IMR-90 (cell line): Measurements from ENCODE around the gene ATRNL1. TPM values are rescaled to one million over a fixed set of nuclear protein-coding genes. Genes with fewer than 3 reads are reported as not detected.

Experiments
- ATAC-seq: fragments of 200-7000 bp; cut with Tn5 transposase; 2 replicates; pipeline ENCODE4 v1.9.1; 2020; ENCODE audit warnings: low read depth, mild to moderate bottlenecking, moderate library complexity
- BruUV-seq: library from RNA; stranded (reverse); fragments of 400-500 nt; replicated peaks from 2 replicates; lab custom pipeline; 2021; lab: Mats Ljungman, UMichigan
- CTCF ChIA-PET: fragments of 300-600 bp; formaldehyde crosslinking; extraction: SDS; loops from one replicate; lab custom pipeline; 2021; ENCODE audit warnings: antibody characterized with exemption; lab: Yijun Ruan, JAX
- POLR2A ChIA-PET: fragments of 300-600 bp; sonication (Branson Sonifier 250); formaldehyde crosslinking; loops from one replicate; lab custom pipeline; 2022; ENCODE audit warnings: antibody characterized with exemption; ENCODE audit not compliant: unreplicated experiment; lab: Charles Lee
- DNase-seq: peaks from one replicate; pipeline ENCODE4 v3.0.0; 2013
- H2AFZ ChIP-seq: replicated peaks from 2 replicates; pipeline ENCODE3; 2013; ENCODE audit warnings: low read length, mild to moderate bottlenecking; ENCODE audit not compliant: poor library complexity
- H2AK5ac ChIP-seq: 2 replicates; pipeline ENCODE4 v1.6.1; 2013; ENCODE audit warnings: low read depth, low read length, inconsistent platforms
- H2AK9ac ChIP-seq: replicated peaks from 2 replicates; pipeline ENCODE3; 2013; ENCODE audit warnings: mild to moderate bottlenecking, low read depth, low read length, moderate library complexity; ENCODE audit not compliant: poor library complexity
- H2BK120ac ChIP-seq: 2 replicates; pipeline ENCODE4 v1.6.1; 2013; ENCODE audit warnings: low read depth, low read length, inconsistent platforms
- H2BK15ac ChIP-seq: 3 replicates; pipeline ENCODE4 v1.6.1; 2013; ENCODE audit warnings: low read depth, low read length, inconsistent platforms
- H2BK20ac ChIP-seq: 2 replicates; pipeline ENCODE4 v1.6.1; 2013; ENCODE audit warnings: low read depth, mild to moderate bottlenecking, inconsistent platforms, low read length, moderate library complexity
- H2BK5ac ChIP-seq: 2 replicates; pipeline ENCODE4 v1.6.1; 2013; ENCODE audit warnings: mild to moderate bottlenecking, low read depth, low read length, inconsistent platforms; ENCODE audit not compliant: poor library complexity, severe bottlenecking
- H3K14ac ChIP-seq: replicated peaks from 2 replicates; pipeline ENCODE4 v1.6.1; 2013; ENCODE audit warnings: low read depth, low read length, inconsistent platforms
- H3K18ac ChIP-seq: 2 replicates; pipeline ENCODE4 v1.6.1; 2013; ENCODE audit warnings: low read depth, low read length, control low read depth
- H3K23ac ChIP-seq: 2 replicates; pipeline ENCODE4 v1.6.1; 2013; ENCODE audit warnings: low read depth, low read length, inconsistent platforms
- H3K27ac ChIP-seq: 2 replicates; pipeline ENCODE4 v1.5.1; 2013; ENCODE audit warnings: mild to moderate bottlenecking, control low read depth, low read length; ENCODE audit not compliant: insufficient read depth
- H3K27me3 ChIP-seq: 2 replicates; pipeline ENCODE4 v1.6.1; 2013; ENCODE audit warnings: low read length; ENCODE audit not compliant: control insufficient read depth, insufficient read depth
- H3K36me3 ChIP-seq: 2 replicates; pipeline ENCODE4 v1.6.1; 2013; ENCODE audit warnings: low read length, mixed read lengths; ENCODE audit not compliant: control insufficient read depth, insufficient read depth
- H3K4ac ChIP-seq: 2 replicates; pipeline ENCODE4 v1.6.1; 2013; ENCODE audit warnings: low read depth, low read length, inconsistent platforms
- H3K4me1 ChIP-seq: 2 replicates; pipeline ENCODE4 v1.6.1; 2013; ENCODE audit warnings: low read length, mixed read lengths; ENCODE audit not compliant: control insufficient read depth, insufficient read depth
- H3K4me2 ChIP-seq: 2 replicates; pipeline ENCODE4 v1.6.1; 2013; ENCODE audit warnings: low read depth, mild to moderate bottlenecking, control low read depth, low read length, moderate library complexity
- H3K4me3 ChIP-seq: 2 replicates; pipeline ENCODE4 v1.5.1; 2013; ENCODE audit warnings: low read depth, mild to moderate bottlenecking, control low read depth, low read length, moderate library complexity; ENCODE audit not compliant: insufficient read depth
- H3K56ac ChIP-seq: 2 replicates; pipeline ENCODE4 v1.6.1; 2013; ENCODE audit warnings: low read length, inconsistent platforms; ENCODE audit not compliant: insufficient read depth; ENCODE audit errors: extremely low read depth
- H3K79me1 ChIP-seq, 2 experiments: 2 replicates each; pipeline ENCODE4 v1.6.1; 2013; ENCODE audit warnings: low read length in 2 of 2, inconsistent platforms in 1 of 2, low read depth in 1 of 2
- H3K9ac ChIP-seq: 2 replicates; pipeline ENCODE4 v1.6.1; 2013; ENCODE audit warnings: low read depth, low read length, control low read depth
- H3K9me1 ChIP-seq: 2 replicates; pipeline ENCODE4 v1.6.1; 2013; ENCODE audit warnings: low read length, inconsistent platforms; ENCODE audit not compliant: insufficient read depth
- H3K9me3 ChIP-seq: 2 replicates; pipeline ENCODE4 v1.6.1; 2013; ENCODE audit warnings: low read length; ENCODE audit not compliant: control insufficient read depth, insufficient read depth
- H4K20me1 ChIP-seq: 2 replicates; pipeline ENCODE4 v1.6.1; 2013; ENCODE audit warnings: low read length, inconsistent platforms; ENCODE audit not compliant: insufficient read depth
- H4K5ac ChIP-seq: 2 replicates; pipeline ENCODE4 v1.6.1; 2013; ENCODE audit warnings: mild to moderate bottlenecking, low read depth, low read length, control low read depth
- H4K8ac ChIP-seq, 2 experiments: 2 replicates each; pipeline ENCODE4 v1.6.1; 2013; ENCODE audit warnings: low read depth in 2 of 2, low read length in 2 of 2, control low read depth in 1 of 2, inconsistent platforms in 1 of 2
- H4K91ac ChIP-seq: 2 replicates; pipeline ENCODE4 v1.6.1; 2013; ENCODE audit warnings: low read depth, low read length, inconsistent platforms; ENCODE audit not compliant: insufficient read depth
- BHLHE40 ChIP-seq: fragments of 150-350 bp; IDR thresholded peaks from 2 replicates; pipeline ENCODE4 v1.6.1; 2016; ENCODE audit warnings: mild to moderate bottlenecking, low read depth, low read length
- CEBPB ChIP-seq: IDR thresholded peaks from 2 replicates; pipeline ENCODE4 v1.6.1; 2012; ENCODE audit warnings: low read depth, low read length, improper control_type of control experiment
- MAFK ChIP-seq: IDR thresholded peaks from 2 replicates; pipeline ENCODE4 v1.6.1; 2012; ENCODE audit warnings: low read depth, low read length, improper control_type of control experiment
- MAZ ChIP-seq: IDR thresholded peaks from 2 replicates; pipeline ENCODE4 v1.6.1; 2012; ENCODE audit warnings: low read depth, mild to moderate bottlenecking, low read length, improper control_type of control experiment, moderate library complexity, borderline replicate concordance
- MXI1 ChIP-seq: IDR thresholded peaks from 2 replicates; pipeline ENCODE4 v1.6.1; 2012; ENCODE audit warnings: low read depth, mild to moderate bottlenecking, low read length, moderate library complexity, borderline replicate concordance
- POLR2A ChIP-seq: IDR thresholded peaks from 2 replicates; pipeline ENCODE4 v1.6.1; 2012; ENCODE audit warnings: mild to moderate bottlenecking, low read depth, low read length
- RAD21 ChIP-seq: IDR thresholded peaks from 2 replicates; pipeline ENCODE4 v1.6.1; 2012; ENCODE audit warnings: low read length, improper control_type of control experiment
- RCOR1 ChIP-seq: IDR thresholded peaks from 2 replicates; pipeline ENCODE4 v1.6.1; 2012; ENCODE audit warnings: mild to moderate bottlenecking, low read length, improper control_type of control experiment; ENCODE audit not compliant: insufficient replicate concordance
- RFX5 ChIP-seq: IDR thresholded peaks from 2 replicates; pipeline ENCODE4 v1.8.0; 2012; ENCODE audit warnings: low read depth, mild to moderate bottlenecking, low read length, moderate library complexity
- SMC3 ChIP-seq: fragments of 150-350 bp; IDR thresholded peaks from 2 replicates; pipeline ENCODE4 v1.6.1; 2016; ENCODE audit warnings: low read depth, mild to moderate bottlenecking, antibody characterized with exemption, low read length, moderate library complexity
- WGBS, 2 experiments: methylation state at CpG; one replicate each; pipeline versions ENCODE4 v1.1.5 to v1.1.7; 2013; ENCODE audit warnings: missing lambda C conversion rate in 2 of 2; ENCODE audit not compliant: insufficient read length in 1 of 2; ENCODE audit errors: extremely low coverage in 2 of 2; 5-methylcytosine and 5-hydroxymethylcytosine counted together
- dilution Hi-C: fragments of 300-500 bp; cut with HindIII; formaldehyde crosslinking; loops from one replicate; pipeline ENCODE4 v1.14.3; 2018; ENCODE audit warnings: low sequenced_read_pairs; ENCODE audit not compliant: unreplicated experiment
- in situ Hi-C: fragments of 300-500 bp; cut with MboI; formaldehyde crosslinking; loops from 3 replicates; pipeline ENCODE4 v1.14.3; 2019; ENCODE audit warnings: low sequenced_read_pairs, inconsistent platforms, mixed read lengths
- intact Hi-C: fragments of 100-400 bp; cut with micrococcal nuclease; formaldehyde crosslinking; loops from 2 replicates; pipeline ENCODE4 v1.10.0; 2022
- polyA plus RNA-seq, 3 experiments: library from polyadenylated mRNA; depleted of rRNA; stranded (reverse); fragments of >200 nt; gene quantifications; 2 replicates each; pipeline ENCODE4 v1.2.3, GENCODE V29; 2012; ENCODE audit warnings: low replicate concordance in 1 of 3
- total RNA-seq: library from RNA; depleted of rRNA; stranded (reverse); fragments of >200 nt; gene quantifications from 2 replicates; pipeline ENCODE4 v1.2.3, GENCODE V29; 2012
- TF ChIP-seq, protein P1 (sequence below): fragments of 150-350 bp; IDR thresholded peaks from 2 replicates; pipeline ENCODE4 v1.6.1; 2017; ENCODE audit warnings: mild to moderate bottlenecking, antibody characterized with exemption, low read length, low read depth
- TF ChIP-seq, protein P2 (sequence below): conservative IDR thresholded peaks from 2 replicates; pipeline ENCODE4 v1.5.1; 2012; ENCODE audit warnings: mild to moderate bottlenecking, low read depth, low read length, improper control_type of control experiment
- TF ChIP-seq, protein P3 (sequence below): fragments of 150-350 bp; IDR thresholded peaks from 2 replicates; pipeline ENCODE4 v1.6.1; 2016; ENCODE audit warnings: low read depth, mild to moderate bottlenecking, low read length, moderate library complexity, borderline replicate concordance

ATRNL1 gene
- total and polyA plus RNA-seq, 2 of the 4 experiments (the other 2 are of a cell fraction): 0.18 to 0.19 TPM

DNA sequence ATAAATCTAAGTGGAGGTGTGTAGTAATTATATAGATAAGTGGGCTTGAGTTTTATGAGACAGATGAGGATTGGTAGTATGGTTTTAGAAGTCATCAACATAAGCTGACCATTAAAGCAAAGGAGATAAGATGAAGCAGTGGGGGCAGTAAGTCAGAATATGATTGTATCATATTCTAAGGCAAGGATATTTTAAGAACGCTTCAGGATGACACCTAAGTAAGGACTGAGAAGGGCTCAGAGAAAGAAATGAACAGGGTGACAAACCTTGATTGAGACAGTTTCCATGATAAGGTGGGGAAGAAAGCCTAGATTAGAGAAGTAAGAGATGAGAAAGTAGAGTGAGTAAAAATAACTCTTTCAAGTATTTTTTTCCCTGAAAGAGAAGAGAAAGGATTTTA, 567.2 kb downstream of the ATRNL1 start:
- Histone ChIP-seq H2AFZ (no peak overlapping the region), H3K36me3 (no peaks in the 10 kb centered on the region), H4K20me1 (no peaks in the 10 kb centered on the region), H2BK5ac (no peak overlapping the region), H4K91ac (no peak overlapping the region), H4K8ac (no peak overlapping the region), H3K4ac (no peak overlapping the region), H3K4me1 (no peaks in the 10 kb centered on the region), H2BK20ac (no peak overlapping the region), H2BK15ac (no peak overlapping the region), H3K4me2 (no peak overlapping the region), H3K4me3 (no peak overlapping the region), H3K27ac (no peak overlapping the region), H3K9me3 (no peaks in the 10 kb centered on the region), H3K14ac (no peak overlapping the region), H2AK5ac (no peak overlapping the region), H3K79me1 (no peaks in the 10 kb centered on the region), H2BK120ac (no peak overlapping the region), H3K56ac (no peak overlapping the region), H3K18ac (no peak overlapping the region), H3K23ac (no peak overlapping the region), H4K5ac (no peak overlapping the region), H2AK9ac (no peak overlapping the region), H3K27me3 (no peaks in the 10 kb centered on the region), H3K9me1 (no peaks in the 10 kb centered on the region), H3K9ac (no peak overlapping the region)
- BruUV-seq: no TSS peak
- dilution Hi-C loops (no loop called here), in situ Hi-C loops (no loop called here), intact Hi-C loops (no loop called here)
- TF ChIP-seq POLR2A (no peak), MAFK (no peak), MXI1 (no peak), RAD21 (no peak), RFX5 (no peak), CEBPB (no peak), SMC3 (no peak), MAZ (no peak), RCOR1 (no peak), BHLHE40 (no peak)
- TF ChIP-seq, protein P1, sequence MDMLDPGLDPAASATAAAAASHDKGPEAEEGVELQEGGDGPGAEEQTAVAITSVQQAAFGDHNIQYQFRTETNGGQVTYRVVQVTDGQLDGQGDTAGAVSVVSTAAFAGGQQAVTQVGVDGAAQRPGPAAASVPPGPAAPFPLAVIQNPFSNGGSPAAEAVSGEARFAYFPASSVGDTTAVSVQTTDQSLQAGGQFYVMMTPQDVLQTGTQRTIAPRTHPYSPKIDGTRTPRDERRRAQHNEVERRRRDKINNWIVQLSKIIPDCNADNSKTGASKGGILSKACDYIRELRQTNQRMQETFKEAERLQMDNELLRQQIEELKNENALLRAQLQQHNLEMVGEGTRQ: no peak
- TF ChIP-seq, protein P2, sequence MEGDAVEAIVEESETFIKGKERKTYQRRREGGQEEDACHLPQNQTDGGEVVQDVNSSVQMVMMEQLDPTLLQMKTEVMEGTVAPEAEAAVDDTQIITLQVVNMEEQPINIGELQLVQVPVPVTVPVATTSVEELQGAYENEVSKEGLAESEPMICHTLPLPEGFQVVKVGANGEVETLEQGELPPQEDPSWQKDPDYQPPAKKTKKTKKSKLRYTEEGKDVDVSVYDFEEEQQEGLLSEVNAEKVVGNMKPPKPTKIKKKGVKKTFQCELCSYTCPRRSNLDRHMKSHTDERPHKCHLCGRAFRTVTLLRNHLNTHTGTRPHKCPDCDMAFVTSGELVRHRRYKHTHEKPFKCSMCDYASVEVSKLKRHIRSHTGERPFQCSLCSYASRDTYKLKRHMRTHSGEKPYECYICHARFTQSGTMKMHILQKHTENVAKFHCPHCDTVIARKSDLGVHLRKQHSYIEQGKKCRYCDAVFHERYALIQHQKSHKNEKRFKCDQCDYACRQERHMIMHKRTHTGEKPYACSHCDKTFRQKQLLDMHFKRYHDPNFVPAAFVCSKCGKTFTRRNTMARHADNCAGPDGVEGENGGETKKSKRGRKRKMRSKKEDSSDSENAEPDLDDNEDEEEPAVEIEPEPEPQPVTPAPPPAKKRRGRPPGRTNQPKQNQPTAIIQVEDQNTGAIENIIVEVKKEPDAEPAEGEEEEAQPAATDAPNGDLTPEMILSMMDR: no peak
- TF ChIP-seq, protein P3, sequence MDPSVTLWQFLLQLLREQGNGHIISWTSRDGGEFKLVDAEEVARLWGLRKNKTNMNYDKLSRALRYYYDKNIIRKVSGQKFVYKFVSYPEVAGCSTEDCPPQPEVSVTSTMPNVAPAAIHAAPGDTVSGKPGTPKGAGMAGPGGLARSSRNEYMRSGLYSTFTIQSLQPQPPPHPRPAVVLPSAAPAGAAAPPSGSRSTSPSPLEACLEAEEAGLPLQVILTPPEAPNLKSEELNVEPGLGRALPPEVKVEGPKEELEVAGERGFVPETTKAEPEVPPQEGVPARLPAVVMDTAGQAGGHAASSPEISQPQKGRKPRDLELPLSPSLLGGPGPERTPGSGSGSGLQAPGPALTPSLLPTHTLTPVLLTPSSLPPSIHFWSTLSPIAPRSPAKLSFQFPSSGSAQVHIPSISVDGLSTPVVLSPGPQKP: no peak
- CTCF ChIA-PET: no interaction called here
- DNase-seq (no peak), ATAC-seq (no peak)
- POLR2A ChIA-PET: no interaction called here
- WGBS, 2 experiments: no CpG with 5 or more reads among the region's 1 CpG
